HepG2 (cell line): ENCODE data around the gene FKTN. TPM values are rescaled to one million over a fixed set of nuclear protein-coding genes. Genes with fewer than 3 reads are reported as not detected.

Experiments
- ATAC-seq: fragments of 200-7000 bp; cut with Tn5 transposase; 3 replicates; pipeline ENCODE4 v1.9.1; 2020; ENCODE audit warnings: mild to moderate bottlenecking, moderate library complexity
- BruUV-seq: library from RNA; stranded (reverse); fragments of 400-500 nt; replicated peaks from 2 replicates; lab custom pipeline; 2021; lab: Mats Ljungman, UMichigan
- CTCF ChIA-PET: fragments of 300-600 bp; formaldehyde crosslinking; extraction: SDS; loops from one replicate; lab custom pipeline; 2021; ENCODE audit warnings: low total read pairs, inconsistent platforms, low intra/inter-chr PET ratio; lab: Yijun Ruan, JAX
- POLR2A ChIA-PET: fragments of 350-600 bp; sonication (Branson Sonifier 250); formaldehyde crosslinking; loops from one replicate; lab custom pipeline; 2020; ENCODE audit warnings: antibody characterized with exemption, inconsistent platforms; lab: Yijun Ruan, JAX
- DNase-seq: peaks from one replicate; pipeline ENCODE4 v3.0.0-alpha.2; 2015; ENCODE audit warnings: low spot score
- FAIRE-seq: peaks from 3 replicates; lab custom pipeline; 2011; peaks lifted over from hg19 to GRCh38; lab: Jason Lieb, UNC
- H2AFZ ChIP-seq: one replicate; pipeline ENCODE4 v1.6.1; 2011; ENCODE audit warnings: low read length, inconsistent platforms
- H3K27ac ChIP-seq: fragments of 300-600 bp; 3 replicates; pipeline ENCODE4 v1.8.0; 2011; ENCODE audit warnings: mixed run types, mild to moderate bottlenecking, mixed read lengths, low read length, inconsistent platforms; ENCODE audit not compliant: insufficient read depth; ENCODE audit errors: extremely low read length
- H3K27me3 ChIP-seq, 2 experiments: fragments of 200-600 bp in 1 of 2; 2 replicates in 1 of 2; 3 replicates in 1 of 2; pipeline versions ENCODE4 v1.6.0 to v1.8.0; 2011; ENCODE audit warnings: low read length in 2 of 2, mild to moderate bottlenecking in 2 of 2, moderate library complexity in 2 of 2, inconsistent platforms in 1 of 2; ENCODE audit not compliant: insufficient read depth in 2 of 2, control insufficient read depth in 1 of 2
- H3K36me3 ChIP-seq, 2 experiments: fragments of 200-600 bp in 1 of 2; replicated peaks in 1 of 2; 2 replicates in 1 of 2; 3 replicates in 1 of 2; pipeline versions ENCODE4 v1.5.1 to v1.8.0; 2011; ENCODE audit warnings: low read length in 2 of 2, inconsistent platforms in 1 of 2; ENCODE audit not compliant: insufficient read depth in 2 of 2, control insufficient read depth in 1 of 2
- H3K4me1 ChIP-seq: 2 replicates; pipeline ENCODE4 v1.5.1; 2012; ENCODE audit warnings: low read length, inconsistent platforms; ENCODE audit not compliant: insufficient read depth
- H3K4me2 ChIP-seq: 2 replicates; pipeline ENCODE4 v1.6.0; 2011; ENCODE audit warnings: low read depth, low read length, inconsistent platforms
- H3K4me3 ChIP-seq, 3 experiments: fragments of 200-600 bp in 1 of 3; sonication (generic), shearing (Covaris generic) in 1 of 3; replicated peaks in 1 of 3; 2 replicates each; pipeline ENCODE4 v1.5.1; 2011 to 2016; ENCODE audit warnings: low read length in 3 of 3, inconsistent platforms in 2 of 3, low read depth in 2 of 3, mild to moderate bottlenecking in 2 of 3, control low read depth in 1 of 3, mixed read lengths in 1 of 3; ENCODE audit not compliant: insufficient read depth in 1 of 3
- H3K79me2 ChIP-seq: one replicate; pipeline ENCODE4 v1.6.1; 2011; ENCODE audit warnings: low read length, inconsistent platforms; ENCODE audit not compliant: insufficient read depth
- H3K9ac ChIP-seq: 2 replicates; pipeline ENCODE4 v1.6.0; 2011; ENCODE audit warnings: mild to moderate bottlenecking, low read depth, low read length, inconsistent platforms; ENCODE audit not compliant: insufficient read depth
- H3K9me3 ChIP-seq: 2 replicates; pipeline ENCODE4 v1.5.1; 2012; ENCODE audit warnings: mild to moderate bottlenecking, low read length
- H4K20me1 ChIP-seq: 2 replicates; pipeline ENCODE4 v1.6.0; 2011; ENCODE audit warnings: inconsistent platforms, mild to moderate bottlenecking, low read length, moderate library complexity; ENCODE audit not compliant: insufficient read depth
- ARID2 ChIP-seq: sonication (generic); formaldehyde crosslinking; IDR thresholded peaks from 2 replicates; pipeline ENCODE4 v1.8.1; 2022; ENCODE audit warnings: mild to moderate bottlenecking, missing genetic modification reagents, borderline replicate concordance
- ARNT ChIP-seq: fragments of 450-650 bp; IDR thresholded peaks from 2 replicates; pipeline ENCODE4 v1.6.1; 2017
- CCDC6 ChIP-seq: sonication (generic); formaldehyde crosslinking; IDR thresholded peaks from 2 replicates; pipeline ENCODE4 v1.8.1; 2022; ENCODE audit warnings: mild to moderate bottlenecking, missing genetic modification reagents, moderate library complexity
- GTF3A ChIP-seq: sonication (generic); formaldehyde crosslinking; conservative IDR thresholded peaks from 2 replicates; pipeline ENCODE4 v1.4.0; 2020; ENCODE audit warnings: mild to moderate bottlenecking, missing genetic modification reagents
- HMG20A ChIP-seq: IDR thresholded peaks from 2 replicates; pipeline ENCODE4 v1.6.1; 2016; ENCODE audit warnings: borderline replicate concordance
- MBD4 ChIP-seq: IDR thresholded peaks from 2 replicates; pipeline ENCODE4 v1.6.1; 2012; ENCODE audit warnings: low read length, inconsistent platforms, borderline replicate concordance
- MEIS1 ChIP-seq: sonication (generic); formaldehyde crosslinking; IDR thresholded peaks from 2 replicates; pipeline ENCODE4 v1.9.0; 2021; ENCODE audit warnings: mild to moderate bottlenecking, missing genetic modification reagents, moderate library complexity, borderline replicate concordance
- PLRG1 ChIP-seq: fragments of 450-650 bp; conservative IDR thresholded peaks from 2 replicates; pipeline ENCODE4 v1.6.1; 2016
- REPIN1 ChIP-seq: sonication (generic); formaldehyde crosslinking; IDR thresholded peaks from 2 replicates; pipeline ENCODE4 v1.8.0; 2022; ENCODE audit warnings: missing genetic modification reagents, low read depth, mild to moderate bottlenecking, borderline replicate concordance
- RXRB ChIP-seq: IDR thresholded peaks from 2 replicates; pipeline ENCODE4 v1.6.1; 2016; ENCODE audit warnings: borderline replicate concordance, missing genetic modification reagents, missing compliant biosample characterization
- SCMH1 ChIP-seq: sonication (generic); formaldehyde crosslinking; IDR thresholded peaks from 2 replicates; pipeline ENCODE4 v1.9.0; 2021; ENCODE audit warnings: missing genetic modification reagents, mild to moderate bottlenecking, borderline replicate concordance
- TOE1 ChIP-seq: sonication (generic); formaldehyde crosslinking; IDR thresholded peaks from 2 replicates; pipeline ENCODE4 v1.4.0; 2020; ENCODE audit warnings: mild to moderate bottlenecking, missing genetic modification reagents
- ZBTB40 ChIP-seq, 2 experiments: fragments of 450-650 bp in 1 of 2; sonication (generic) in 1 of 2; formaldehyde crosslinking in 1 of 2; IDR thresholded peaks; 2 replicates each; pipeline versions ENCODE4 v1.6.1 to v1.8.0; 2016 to 2022; ENCODE audit warnings: antibody characterized with exemption in 1 of 2, mild to moderate bottlenecking in 1 of 2, missing genetic modification reagents in 1 of 2
- ZBTB7A ChIP-seq: sonication (generic); formaldehyde crosslinking; IDR thresholded peaks from 2 replicates; pipeline ENCODE4 v1.8.0; 2022; ENCODE audit warnings: mild to moderate bottlenecking, missing genetic modification reagents
- ZNF12 ChIP-seq: sonication (generic); formaldehyde crosslinking; IDR thresholded peaks from 2 replicates; pipeline ENCODE4 v1.5.0; 2020; ENCODE audit warnings: missing genetic modification reagents
- ZNF160 ChIP-seq: sonication (generic); formaldehyde crosslinking; IDR thresholded peaks from 2 replicates; pipeline ENCODE4 v1.8.0; 2022; ENCODE audit warnings: mild to moderate bottlenecking, inconsistent platforms, missing genetic modification reagents
- ZNF460 ChIP-seq: sonication (generic); formaldehyde crosslinking; IDR thresholded peaks from 2 replicates; pipeline ENCODE4 v1.5.1; 2020; ENCODE audit warnings: missing genetic modification reagents, mild to moderate bottlenecking, borderline replicate concordance
- ZNF768 ChIP-seq: sonication (generic); formaldehyde crosslinking; IDR thresholded peaks from 2 replicates; pipeline ENCODE4 v1.4.0; 2020; ENCODE audit warnings: missing genetic modification reagents
- ZSCAN21 ChIP-seq: sonication (generic); formaldehyde crosslinking; IDR thresholded peaks from 2 replicates; pipeline ENCODE4 v1.8.0; 2022; ENCODE audit warnings: mild to moderate bottlenecking, missing genetic modification reagents, moderate library complexity, borderline replicate concordance
- WGBS: methylation state at CpG from one replicate; pipeline ENCODE4 v1.1.6; 2017; ENCODE audit warnings: low lambda C conversion rate; 5-methylcytosine and 5-hydroxymethylcytosine counted together
- in situ Hi-C: cut with HindIII; loops from 2 replicates; pipeline ENCODE4 v1.10.0; 2017; ENCODE audit warnings: low pct_unique_long_range_greater_than_20kb; ENCODE audit not compliant: extremely low pct_ligation_motif_present
- intact Hi-C: fragments of 100-400 bp; cut with micrococcal nuclease; formaldehyde crosslinking; loops from one replicate; pipeline ENCODE4 v1.10.0; 2022; ENCODE audit not compliant: unreplicated experiment
- polyA plus RNA-seq, 8 experiments: library from polyadenylated mRNA; depleted of rRNA in 3 of 8; stranded (reverse) in 7 of 8; unstranded in 1 of 8; fragments of >200 nt; fragmentation: Illumina TruSeq in 4 of 8; extraction: Trizol in 4 of 8; gene quantifications; 2 replicates each; pipeline versions ENCODE4 v1.2.1 to v1.2.3, GENCODE V29; 2011 to 2016; ENCODE audit warnings: low read depth in 4 of 8, missing spikeins in 1 of 8, mixed read lengths in 1 of 8; ENCODE audit not compliant: insufficient read depth in 1 of 8
- total RNA-seq, 5 experiments: library from RNA; depleted of rRNA; stranded (reverse); fragments of >200 nt; fragmentation: Illumina TruSeq; extraction: Trizol; gene quantifications; 2 replicates each; pipeline ENCODE4 v1.2.3, GENCODE V29; 2016; ENCODE audit warnings: low read depth in 1 of 5

The FKTN gene
- total and polyA plus RNA-seq, 2 of the 13 experiments (the other 11 are each of a cell fraction or from before 2014, with no cell fraction given), result 7.9 to 13.5 TPM

GRCh38 chr9:105621001-105621400 lies 63.1 kb downstream of the FKTN start:
- Histone ChIP-seq H3K4me3 (no peak overlapping the region), H3K27ac (no peak overlapping the region), H2AFZ (no peak overlapping the region), H3K4me2 (no peak overlapping the region), H3K9ac (no peak overlapping the region), H3K79me2 (no peaks in the 10 kb centered on the region), H4K20me1 (no peaks in the 10 kb centered on the region), H3K27me3 (no peaks in the 10 kb centered on the region), H3K4me1 (no peaks in the 10 kb centered on the region), H3K36me3 (no peaks in the 10 kb centered on the region), H3K9me3 (no peaks in the 10 kb centered on the region)
- POLR2A ChIA-PET, result no interaction called here
- no TSS peak for BruUV-seq
- intact Hi-C loops, result no loop called here
- CTCF ChIA-PET, result no interaction called here
- ATAC-seq, result no peak
- no peak for DNase-seq
- in situ Hi-C loops, result no loop called here
- WGBS, result 98% methylated on average over 2 of the region's 2 CpGs
- no peak for FAIRE-seq
- no peak for TF ChIP-seq MEIS1 (CRISPR knock-in tag)
- no peak for TF ChIP-seq TOE1 (CRISPR knock-in tag)
- no peak for TF ChIP-seq ARID2
- no peak for TF ChIP-seq REPIN1 (CRISPR knock-in tag)
- TF ChIP-seq PLRG1, result no peak
- TF ChIP-seq ZBTB7A (CRISPR knock-in tag), result no peak
- no peak for TF ChIP-seq ZBTB40 (IDR thresholded peaks at IDR 0.05)
- no peak for TF ChIP-seq ZBTB40 (CRISPR knock-in tag; IDR thresholded peaks at IDR 0.05)
- no peak for TF ChIP-seq SCMH1
- no peak for TF ChIP-seq GTF3A (CRISPR knock-in tag)
- TF ChIP-seq RXRB (CRISPR knock-in tag), result no peak
- no peak for TF ChIP-seq ZNF460 (CRISPR knock-in tag)
- TF ChIP-seq ZNF12 (CRISPR knock-in tag), result no peak
- TF ChIP-seq ZNF768 (CRISPR knock-in tag), result no peak
- TF ChIP-seq ARNT, result no peak
- no peak for TF ChIP-seq ZNF160
- TF ChIP-seq CCDC6 (CRISPR knock-in tag), result no peak
- TF ChIP-seq ZSCAN21 (CRISPR knock-in tag), result no peak
- no peak for TF ChIP-seq MBD4
- TF ChIP-seq HMG20A (CRISPR knock-in tag), result no peak
